Measurements from ENCODE around the gene CACNA1S. TPM values are rescaled to one million over a fixed set of nuclear protein-coding genes. Genes with fewer than 3 reads are reported as not detected.

Gene CACNA1S
- total and polyA plus RNA-seq, 2 of the 8 experiments (the other 6 are each of a cell fraction or from before 2014, with no cell fraction given): 0.06 TPM; not detected in 1

GRCh38 chr1:201022493-201022819, 89.8 kb downstream of the CACNA1S start:
- no peak overlapping the region for H4K5ac ChIP-seq (ENCODE audit: insufficient read length, low read depth, low read length)
- peak overlapping the region; percentile 34 for H3K56ac ChIP-seq (replicated peaks; ENCODE audit: insufficient read length, low read depth, low read length)
- WGBS, 2 experiments (ENCODE audit: extremely low coverage in 1 of 2, insufficient coverage in 1 of 2, insufficient read length in 1 of 2, insufficient replicate concordance in 2 of 2, low coverage in 1 of 2, low lambda C conversion rate in 2 of 2, missing lambda C conversion rate in 1 of 2): 88% methylated on average over 2 of the region's 2 CpGs; no CpG with 5 or more reads in 1 of the 2 experiments
- peaks cover 0 to 5% (median under 1%) of the 10 kb centered on the region in 4 experiments; a peak in 2 of 7 replicates for H3K27me3 ChIP-seq (replicated peaks in 1 of 4; ENCODE audit: control insufficient read depth in 3 of 4, extremely low read depth in 1 of 4, insufficient read depth in 3 of 4, low read length in 3 of 4)
- peak overlapping the region; percentile 6 for H3K4ac ChIP-seq (replicated peaks; ENCODE audit: insufficient read length, low read depth, low read length)
- no peak overlapping the region for H2BK120ac ChIP-seq (replicated peaks; ENCODE audit: low read depth, low read length)
- peak overlapping the region; percentile 3; the same call in 1 of the 2 replicates for H2AK5ac ChIP-seq (ENCODE audit: low read depth, low read length)
- H3K36me3 ChIP-seq (ENCODE audit: control insufficient read depth in 2 of 4, insufficient read depth in 4 of 4, low read length in 3 of 4): no peaks in the 10 kb centered on the region; a peak in 2 of 8 replicates
- H3K9ac ChIP-seq (replicated peaks in 1 of 4; ENCODE audit: extremely low read depth in 1 of 4, low read depth in 3 of 4, low read length in 3 of 4): peak overlapping the region in 1 of 4 experiments; percentile 8; a peak in 1 of 7 replicates
- POLR2A ChIA-PET (ENCODE audit: partially characterized antibody): interaction anchor here (1.1 to 6.8 kb wide), 9 partner anchors 10 to 133 kb away, joined by 3 to 41 read pairs (median 4); partner anchors contain the start of gene INAVA
- H3K79me2 ChIP-seq (ENCODE audit: control insufficient read depth in 1 of 2, insufficient read depth in 2 of 2, low read length in 2 of 2): peaks cover 0 to 28% of the 10 kb centered on the region in 2 experiments; a peak in 3 of 4 replicates
- H2BK5ac ChIP-seq (ENCODE audit: low read depth, low read length): peak overlapping the region; percentile 56; the same call in 1 of the 2 replicates
- H3K14ac ChIP-seq (ENCODE audit: insufficient read length): no peak overlapping the region
- no peak for TF ChIP-seq CTBP2 (IDR thresholded peaks at IDR 0.05; ENCODE audit: borderline replicate concordance, insufficient read depth, insufficient read length, low read length)
- peak overlapping the region; percentile 87 for H3K18ac ChIP-seq (ENCODE audit: extremely low read depth, low read length)
- H2BK12ac ChIP-seq (ENCODE audit: low read depth, low read length): peak overlapping the region; percentile 55; the same call in 1 of the 2 replicates
- H2AFZ ChIP-seq (ENCODE audit: low read length): no peak overlapping the region
- no peak overlapping the region for H3K27ac ChIP-seq (ENCODE audit: low read depth, low read length)
- no peak for FAIRE-seq
- peak overlapping the region; percentile 74 to 90 for H3K4me2 ChIP-seq (ENCODE audit: insufficient read depth in 1 of 2, low read depth in 2 of 2, low read length in 2 of 2)
- H3K9me3 ChIP-seq (ENCODE audit: insufficient read depth in 2 of 2, low read depth in 1 of 2, low read length in 1 of 2): no peaks in the 10 kb centered on the region
- no peak overlapping the region for H4K8ac ChIP-seq (ENCODE audit: extremely low read depth, insufficient read depth, low read length)
- peaks cover 8% of the 10 kb centered on the region for H3K79me1 ChIP-seq (ENCODE audit: low read depth, low read length)
- H3K23ac ChIP-seq (ENCODE audit: insufficient read length): no peak overlapping the region
- peak overlapping the region; percentile 64 to 84 (median 67) for H3K4me3 ChIP-seq (ENCODE audit: extremely low read depth in 1 of 4, insufficient read depth in 2 of 4, low read depth in 3 of 4, low read length in 4 of 4)
- no peak overlapping the region for H2BK20ac ChIP-seq (ENCODE audit: low read length)
- no peak overlapping the region; the same call in 1 of the 2 replicates for H2BK15ac ChIP-seq (ENCODE audit: low read length)
- H3K4me1 ChIP-seq (replicated peaks in 1 of 4; ENCODE audit: control insufficient read depth in 3 of 4, insufficient read depth in 4 of 4, low read length in 3 of 4): peaks cover 22 to 52% (median 37%) of the 10 kb centered on the region in 4 experiments
- peak overlapping the region; percentile 36 for H4K91ac ChIP-seq (replicated peaks; ENCODE audit: insufficient read length, low read length)
- H4K20me1 ChIP-seq (replicated peaks in 1 of 2; ENCODE audit: control insufficient read depth in 1 of 2, insufficient read depth in 2 of 2, low read length in 2 of 2): peaks cover 0 to 7% of the 10 kb centered on the region in 2 experiments
- no peak for DNase-seq (ENCODE audit: low read depth in 1 of 2, low spot score in 2 of 2)
- CTCF ChIA-PET (ENCODE audit: partially characterized antibody): interaction anchor here (0.6 to 23.5 kb wide), 14 partner anchors 8 to 1251 kb away, joined by 3 to 532 read pairs (median 14); partner anchors contain the start of gene ASCL5
- peaks cover 18% of the 10 kb centered on the region; the same call in 1 of the 2 replicates for H3K23me2 ChIP-seq (ENCODE audit: low read depth, low read length)

Measured in H1 (cell line).